ENCODE measurements around the gene WWOX.
A peak's percentile ranks its signal among the peaks of the same experiment; 100 is the strongest.

The WWOX gene

DNA sequence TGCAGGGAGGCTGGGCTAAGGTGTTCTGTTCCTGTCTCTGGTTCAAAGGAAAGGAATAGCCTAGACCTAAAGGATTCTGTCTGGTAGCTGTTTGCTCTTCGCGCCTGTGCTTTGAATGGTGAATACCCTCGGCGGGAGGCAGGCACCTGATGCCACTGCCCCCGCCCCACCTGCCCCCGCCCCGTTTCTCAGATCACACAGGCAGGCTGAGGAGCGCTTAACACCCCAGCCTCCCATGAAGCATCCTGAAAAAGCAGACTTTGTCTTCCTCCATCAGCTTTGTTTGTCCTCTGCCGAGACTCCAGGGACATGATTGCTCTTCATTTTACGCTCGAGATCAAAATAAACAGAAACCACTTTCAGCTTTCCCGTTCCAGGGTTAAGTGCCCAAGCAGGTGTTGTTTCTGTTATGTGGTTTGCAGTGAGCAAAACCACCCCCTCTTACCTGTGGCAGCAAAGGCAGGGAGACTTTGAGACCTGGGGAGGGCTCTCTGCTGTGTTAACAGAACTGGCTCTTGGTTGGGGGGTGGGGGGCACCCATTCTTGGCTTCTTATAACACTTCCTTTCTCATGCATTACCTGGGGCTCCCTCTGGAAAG lies 452.1 kb downstream of the WWOX start:
- DNase-seq, result peak; percentile 94

DNA sequence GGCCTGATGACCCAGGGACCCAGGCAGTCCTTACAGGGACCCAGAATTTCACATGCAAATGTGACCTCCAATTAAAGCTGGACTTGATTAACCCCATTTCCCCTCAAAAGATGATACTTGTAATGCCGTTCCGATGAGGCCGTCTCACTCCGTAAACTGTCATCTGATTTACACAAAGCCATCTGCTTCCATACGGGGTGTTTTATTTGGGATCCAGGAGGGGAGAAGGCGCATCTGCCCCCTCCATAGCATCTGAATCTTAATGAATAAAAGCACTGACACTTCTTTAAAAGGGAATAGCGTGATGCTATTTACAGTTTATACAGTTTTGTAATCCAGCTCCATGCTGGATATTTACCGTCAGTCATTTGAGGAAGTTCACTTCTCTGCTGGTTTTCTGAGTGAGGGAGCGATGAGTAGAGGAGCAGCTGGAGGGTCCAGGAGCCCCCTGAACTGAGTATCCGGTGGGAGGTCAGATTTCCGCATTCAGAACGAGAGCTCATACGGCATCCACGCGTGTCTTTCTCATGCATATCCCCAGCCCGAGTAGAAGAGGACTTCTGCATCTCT lies 452.7 kb downstream of the WWOX start:
- no peak for DNase-seq

DNA sequence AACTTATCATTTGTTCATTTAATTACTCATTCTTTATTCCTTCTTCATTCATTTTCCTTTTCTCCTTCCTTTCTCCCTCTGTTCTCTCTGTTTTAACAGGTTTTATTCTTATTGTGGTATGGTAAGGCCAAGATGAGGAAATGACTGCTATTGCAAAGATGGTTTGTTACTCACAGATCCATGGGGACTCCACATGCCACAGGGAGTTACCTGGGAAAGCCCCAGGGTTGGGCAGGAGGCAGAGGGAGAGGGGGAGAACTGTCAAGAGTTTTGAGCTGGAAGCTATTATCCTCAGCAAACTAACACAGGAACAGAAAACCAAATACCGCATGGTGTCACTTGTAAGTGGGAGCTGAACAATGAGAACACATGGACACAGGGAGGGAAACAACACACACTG lies 453.3 kb downstream of the WWOX start:
- DNase-seq, result no peak

DNA sequence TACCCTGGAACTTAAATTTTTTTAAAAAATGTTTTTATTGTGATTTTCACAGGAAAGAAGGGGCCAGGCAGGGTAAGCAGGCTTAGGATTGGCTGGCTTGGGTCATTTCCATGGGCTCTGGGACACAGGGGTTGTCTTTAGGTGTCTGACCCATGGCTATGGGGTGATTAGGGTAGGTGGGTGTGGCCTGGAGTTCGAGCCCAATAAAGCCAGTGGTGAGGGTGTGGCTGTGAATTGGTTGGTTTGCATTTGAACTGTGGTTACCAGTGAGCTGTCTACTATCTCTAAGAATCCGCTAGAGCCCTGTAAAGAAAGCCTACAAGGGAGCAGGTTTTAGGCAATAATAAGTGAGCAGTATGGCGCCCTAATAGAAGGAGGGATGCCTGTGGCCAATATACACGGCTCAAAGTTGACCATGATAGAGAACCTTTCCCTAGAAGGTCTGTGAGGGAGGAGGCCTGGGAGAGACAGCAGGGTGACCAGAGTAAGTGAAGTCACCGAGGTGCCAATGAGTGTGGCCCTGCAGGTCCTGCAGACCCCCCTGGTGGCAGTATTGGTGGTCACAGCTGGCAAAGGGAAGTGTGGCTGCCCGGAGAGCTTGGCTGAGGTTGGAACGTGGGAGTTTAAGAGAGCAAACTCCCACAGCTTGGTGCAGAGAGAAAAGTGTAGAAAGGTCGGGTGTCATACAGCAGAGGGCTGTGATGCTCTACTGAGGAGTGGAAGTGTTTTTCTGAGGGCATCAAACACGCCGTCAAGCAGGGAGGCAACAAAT lies 454.0 kb downstream of the WWOX start:
- no peak for DNase-seq

DNA sequence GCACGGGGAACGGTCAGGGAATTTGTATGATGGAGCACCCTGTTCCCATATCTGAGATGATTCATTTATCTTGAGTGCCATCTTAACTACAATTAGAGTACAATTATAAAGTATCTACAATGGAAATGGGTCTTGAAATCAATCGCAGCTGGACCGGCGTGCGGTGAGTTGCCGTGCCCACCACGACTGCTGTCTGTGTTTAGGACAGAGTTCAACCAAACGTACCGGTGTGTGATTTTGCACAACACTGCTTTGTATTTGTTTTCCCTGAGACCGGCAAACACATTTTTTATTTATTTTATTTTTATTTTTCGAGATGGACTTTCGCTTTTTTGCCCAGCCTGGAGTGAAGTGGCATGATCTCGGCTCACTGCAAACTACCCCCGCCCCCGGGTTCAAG lies 457.0 kb downstream of the WWOX start:
- no peak for DNase-seq

DNA sequence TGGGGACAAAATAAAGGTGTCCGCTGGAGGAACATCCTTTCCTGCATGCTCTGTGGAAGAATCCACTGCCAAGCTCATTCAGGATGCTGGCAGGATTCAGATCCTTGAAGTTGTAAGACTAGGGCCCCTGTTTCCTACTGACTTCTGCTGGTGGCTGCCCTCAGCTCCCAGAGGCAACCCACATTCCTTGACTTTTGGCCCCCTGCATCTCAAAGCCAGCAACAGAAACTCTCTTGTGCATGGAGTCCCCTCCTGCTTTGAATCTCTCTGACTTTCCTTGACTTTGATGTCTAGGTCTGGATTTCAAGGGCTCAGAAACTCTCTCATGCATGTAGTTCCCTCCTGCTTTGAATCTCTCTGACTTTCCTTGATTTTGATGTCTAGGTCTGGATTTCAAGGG lies 461.5 kb downstream of the WWOX start:
- DNase-seq, result no peak

DNA sequence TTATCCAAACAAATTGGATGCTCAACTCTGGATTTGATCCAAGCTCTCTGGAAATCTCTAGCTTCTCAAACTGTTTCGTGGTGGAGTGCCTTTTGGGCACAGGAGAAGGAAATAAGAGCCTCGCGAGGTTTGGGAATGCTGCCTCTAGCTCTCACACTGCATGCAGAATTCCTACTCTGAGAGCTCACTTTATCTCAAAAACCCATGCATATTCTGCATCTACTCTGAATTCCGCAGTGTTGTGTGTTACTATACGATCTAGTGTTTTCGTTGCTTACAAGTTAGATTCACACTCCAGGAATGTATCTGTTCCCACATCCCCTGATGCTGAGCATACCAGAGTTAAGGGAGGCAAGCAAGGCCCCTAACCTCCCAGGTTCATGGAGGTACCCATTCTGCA lies 462.7 kb downstream of the WWOX start:
- no peak for DNase-seq

DNA sequence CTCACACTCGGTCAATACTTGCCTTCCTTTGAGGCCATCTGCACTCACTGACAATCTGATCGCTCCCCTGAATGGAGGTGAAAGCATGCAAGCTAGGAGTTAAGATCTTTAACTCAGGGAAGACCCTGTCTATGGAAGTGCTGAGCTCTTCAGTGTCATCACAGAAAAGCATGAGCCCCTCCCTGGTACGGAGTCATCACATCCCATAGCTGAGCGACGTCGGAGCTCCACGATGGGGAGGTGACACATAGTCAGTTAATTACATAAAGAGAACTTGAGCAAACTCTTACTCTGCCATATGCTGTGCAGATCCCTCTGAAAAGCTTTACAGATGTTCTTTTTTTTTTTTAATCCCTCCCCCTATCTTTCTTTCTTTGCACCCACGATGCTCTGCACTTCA lies 463.2 kb downstream of the WWOX start:
- DNase-seq, result no peak

DNA sequence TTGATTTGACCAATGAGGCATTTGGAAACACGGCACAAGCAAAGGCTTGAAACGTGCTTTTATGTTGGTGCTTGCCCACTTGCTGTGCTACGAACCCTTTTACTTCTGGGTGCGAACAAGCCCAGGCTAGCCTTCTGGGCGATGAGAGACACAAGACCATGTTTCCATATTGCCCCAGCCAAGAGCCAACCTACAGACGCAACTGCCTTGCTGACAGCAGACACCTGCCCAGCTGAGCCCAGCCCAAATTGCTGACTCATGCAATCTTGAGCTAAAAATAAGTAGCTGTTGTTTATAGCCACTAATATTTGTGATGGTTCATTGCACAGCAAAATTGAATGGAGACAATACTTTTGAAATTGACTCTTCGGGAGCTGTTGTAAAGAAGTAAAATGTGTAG lies 464.5 kb downstream of the WWOX start:
- DNase-seq, result peak; percentile 48

DNA sequence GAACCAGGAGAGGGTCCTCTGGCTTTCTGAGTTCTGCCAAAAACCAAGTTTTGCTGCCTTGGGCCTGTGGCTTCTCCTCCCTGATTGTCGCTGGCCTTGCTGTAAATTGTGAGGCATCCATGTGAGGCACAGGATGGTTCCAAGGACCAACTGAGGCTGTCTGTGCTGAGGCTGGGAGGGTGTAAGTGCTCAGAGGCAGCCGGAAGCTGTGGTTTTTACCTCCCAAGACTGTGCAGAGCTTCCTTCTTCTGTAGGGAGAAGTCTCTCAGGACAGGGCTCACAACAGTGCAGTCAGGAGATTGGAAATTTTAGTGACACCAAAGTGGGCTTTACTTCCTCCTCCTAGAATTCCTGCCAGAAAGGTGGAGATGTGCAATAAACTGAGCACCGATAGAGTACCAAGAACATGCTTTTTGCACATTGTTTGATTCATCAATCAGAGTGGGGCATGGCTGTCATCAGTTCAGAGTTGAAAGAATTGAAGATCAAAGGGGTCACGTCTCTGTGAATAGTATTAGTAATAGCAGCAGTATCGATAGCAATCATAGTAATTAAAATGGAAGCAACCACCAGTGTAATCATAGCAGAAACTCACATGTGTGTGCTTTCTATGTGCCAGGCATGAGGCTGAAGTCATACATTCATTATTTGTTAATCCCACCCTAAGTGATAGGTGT lies 467.1 kb downstream of the WWOX start:
- no peak for DNase-seq

DNA sequence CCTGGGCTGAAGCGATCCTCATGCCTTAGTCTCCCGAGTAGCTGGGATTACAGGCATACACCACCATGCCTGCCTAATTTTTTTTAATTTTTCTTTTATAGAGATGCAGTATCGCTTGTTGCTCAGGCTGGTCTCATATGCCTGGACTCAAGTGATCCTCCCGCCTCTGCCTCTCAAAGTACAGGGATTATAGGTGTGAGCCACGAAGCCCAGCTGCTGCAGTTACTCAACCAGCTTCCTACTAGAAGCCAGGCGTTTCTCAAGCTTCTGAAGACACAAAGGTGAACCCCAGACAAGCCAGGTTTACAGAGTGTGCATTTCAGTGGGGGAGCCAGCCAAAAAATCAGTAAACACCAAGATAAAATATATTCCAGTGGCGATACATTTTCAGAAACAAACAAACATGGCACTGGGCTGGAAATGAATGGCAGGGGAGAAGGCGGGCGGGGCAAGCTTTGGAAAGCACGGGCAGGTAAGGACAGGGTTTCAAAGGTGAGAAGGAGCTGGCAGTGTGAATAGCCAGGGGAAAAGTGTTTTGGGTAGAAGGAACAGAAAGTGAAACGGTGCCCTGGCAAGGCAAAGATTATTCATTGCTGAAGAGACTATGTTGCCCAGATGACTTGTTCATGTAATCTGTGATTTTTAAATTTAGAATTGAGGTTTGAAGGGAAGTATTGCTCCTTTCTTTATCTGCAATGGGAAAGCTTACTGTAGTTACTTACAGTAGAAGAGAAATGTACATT lies 471.1 kb downstream of the WWOX start:
- no peak for DNase-seq

DNA sequence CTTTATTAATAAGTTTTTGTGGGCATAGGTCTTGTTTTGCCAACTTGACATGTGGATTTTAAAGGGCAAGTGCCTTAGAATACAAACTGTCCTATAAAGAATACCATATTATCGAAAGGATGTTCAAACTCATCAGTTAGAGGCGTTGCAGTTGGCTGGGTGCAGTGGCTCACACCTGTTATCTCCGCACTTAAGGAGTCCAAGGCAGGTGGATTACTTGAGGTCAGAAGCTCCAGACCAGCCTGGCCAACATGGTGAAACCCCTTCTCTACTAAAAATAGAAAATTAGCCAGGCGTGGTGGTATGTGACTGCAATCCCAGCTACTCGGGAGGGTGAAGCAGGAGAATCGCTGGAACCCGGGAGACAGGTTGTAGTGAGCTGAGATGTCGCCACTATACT lies 472.0 kb downstream of the WWOX start:
- DNase-seq, result no peak

DNA sequence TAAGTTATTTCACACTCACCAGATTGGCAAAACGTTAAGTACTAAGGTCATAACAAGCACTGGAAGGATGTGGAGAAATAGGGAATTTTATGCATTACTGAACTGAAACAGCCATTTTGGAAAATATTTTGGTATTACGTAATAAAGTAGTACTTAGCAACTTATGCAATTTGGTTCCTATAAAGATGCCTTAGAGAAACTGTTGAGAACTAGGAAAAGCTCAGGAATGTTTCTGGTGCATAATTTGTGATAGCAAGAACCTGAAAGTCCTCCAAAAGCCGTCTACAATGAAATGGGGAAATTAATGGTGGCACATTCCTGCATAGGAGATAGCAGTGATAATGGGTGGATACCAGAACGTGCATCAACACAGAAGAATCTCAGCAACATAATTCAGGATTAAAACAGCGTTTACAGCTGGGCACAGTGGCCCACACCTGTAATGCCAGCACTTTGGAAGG lies 472.5 kb downstream of the WWOX start:
- DNase-seq, result no peak

DNA sequence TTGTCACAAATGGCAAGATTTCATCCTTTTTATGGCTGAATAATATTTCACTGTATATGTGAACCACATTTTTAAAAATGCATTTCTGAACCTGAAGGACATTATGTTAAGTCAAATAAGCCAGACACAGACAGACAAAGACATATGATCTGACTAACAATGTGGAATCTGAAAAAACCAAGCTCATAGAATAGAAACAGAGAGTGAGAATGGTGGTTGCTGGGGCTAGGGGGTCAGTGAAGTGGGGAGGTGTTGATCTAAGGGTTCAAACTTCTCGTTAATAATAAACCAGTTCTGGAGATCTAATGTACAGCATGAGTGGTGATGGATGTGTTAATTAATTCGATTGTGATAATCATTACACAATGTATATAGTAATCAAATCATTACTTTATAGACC lies 475.1 kb downstream of the WWOX start:
- DNase-seq, result no peak

DNA sequence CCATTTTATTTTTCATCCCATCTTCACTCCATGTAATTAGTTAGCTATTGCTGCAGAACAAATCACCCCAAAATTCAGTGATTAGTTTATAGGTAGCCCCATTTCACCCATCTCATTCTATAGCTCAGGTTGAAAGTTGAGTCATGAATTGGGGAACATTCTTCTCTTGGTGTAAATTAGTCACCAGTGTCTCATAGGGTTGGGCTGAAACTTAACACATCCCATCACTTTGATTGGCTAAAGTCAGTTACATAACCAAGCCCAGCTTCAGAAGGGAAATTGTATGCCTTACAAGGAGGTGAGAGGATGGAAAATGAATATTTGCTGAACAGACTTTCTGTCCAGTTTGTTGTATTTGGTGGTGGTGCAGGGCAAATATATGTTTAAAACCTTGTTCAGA lies 477.5 kb downstream of the WWOX start:
- no peak for DNase-seq

DNA sequence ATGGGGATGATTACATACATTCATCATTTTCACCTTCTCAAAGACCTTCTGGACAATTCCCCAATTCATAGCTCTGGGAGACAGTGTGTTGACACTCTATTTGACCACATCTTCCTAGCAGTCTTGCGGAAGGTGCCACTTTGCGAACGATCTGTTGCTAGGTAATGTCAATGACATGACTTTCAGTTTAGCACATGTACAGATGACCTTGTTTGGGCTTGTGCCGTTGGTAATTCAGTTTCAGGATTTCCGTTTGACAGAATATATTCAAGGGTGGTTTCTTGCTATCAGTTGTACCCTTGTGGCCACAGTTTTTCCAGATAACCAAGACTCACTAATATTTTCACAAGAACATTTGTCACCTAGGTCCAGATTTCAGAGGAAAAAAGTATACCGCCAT lies 478.2 kb downstream of the WWOX start:
- DNase-seq, result no peak

DNA sequence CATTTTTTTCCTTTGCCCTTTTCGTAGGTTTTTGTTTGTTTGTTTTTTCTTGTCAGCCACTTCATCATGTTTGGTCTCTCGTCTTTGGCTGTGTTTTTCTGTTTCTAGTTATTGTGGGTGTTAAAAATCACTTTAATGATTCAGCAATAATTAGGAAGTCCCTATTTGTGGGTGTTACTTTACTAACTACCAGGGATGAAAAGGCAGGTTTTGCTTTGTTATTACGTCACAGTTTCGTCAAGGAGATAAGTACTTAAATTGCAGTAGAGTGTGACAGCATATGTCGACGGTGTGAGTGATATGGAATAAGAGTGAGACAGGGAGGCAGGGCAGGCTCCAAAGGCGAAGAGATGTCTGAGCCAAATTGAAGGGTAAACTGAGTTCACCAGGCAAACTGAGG lies 479.6 kb downstream of the WWOX start:
- DNase-seq, result no peak

DNA sequence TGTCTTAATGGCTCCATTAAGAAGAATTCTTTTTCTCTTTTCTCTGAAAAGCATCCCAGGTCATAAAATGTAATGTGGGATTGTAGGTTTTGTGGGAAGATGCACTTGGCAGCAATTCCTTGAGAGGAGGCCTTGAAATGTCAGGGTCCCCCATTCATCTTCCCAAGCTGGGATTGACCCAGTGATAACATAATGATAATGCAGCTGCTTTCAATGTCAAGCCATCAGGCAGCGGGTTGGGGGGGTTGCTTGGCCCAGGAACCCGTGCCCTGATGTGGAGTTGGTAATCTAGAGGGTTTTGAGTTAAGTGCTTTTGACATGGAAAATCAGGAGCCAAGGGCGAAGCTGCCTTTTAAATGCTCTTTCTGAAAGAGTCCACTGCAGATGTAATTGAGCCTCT lies 484.0 kb downstream of the WWOX start:
- DNase-seq, result no peak

DNA sequence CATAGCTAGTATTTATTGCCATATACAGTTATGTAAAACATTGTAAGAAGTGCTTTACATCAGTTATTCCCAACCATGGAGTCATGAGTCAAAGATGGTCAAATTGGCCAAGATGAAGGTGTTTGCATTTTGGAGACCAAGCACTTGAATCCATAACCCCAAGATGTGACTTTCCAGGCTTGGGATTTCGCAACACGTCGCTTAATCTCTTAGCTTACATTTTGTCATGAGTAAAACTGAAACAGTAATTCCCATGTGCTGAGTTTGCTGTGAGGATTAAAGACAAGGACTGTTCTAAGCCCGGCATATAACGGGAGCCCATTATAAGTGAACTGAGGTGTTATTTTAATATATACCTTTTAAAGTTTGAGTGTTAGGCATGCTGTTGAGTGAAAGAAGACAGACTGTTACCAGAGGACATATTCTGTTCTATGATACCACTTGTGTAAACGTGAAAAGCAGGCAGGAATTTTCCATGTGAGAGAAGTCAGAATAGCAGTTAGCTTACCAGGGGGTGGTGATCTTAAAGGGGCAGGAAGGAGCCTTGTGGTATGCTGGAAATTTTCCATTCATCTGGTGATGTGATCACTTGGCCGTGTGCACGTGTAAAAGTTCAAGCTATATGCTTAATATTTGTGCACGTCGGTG lies 484.9 kb downstream of the WWOX start:
- no peak for DNase-seq

DNA sequence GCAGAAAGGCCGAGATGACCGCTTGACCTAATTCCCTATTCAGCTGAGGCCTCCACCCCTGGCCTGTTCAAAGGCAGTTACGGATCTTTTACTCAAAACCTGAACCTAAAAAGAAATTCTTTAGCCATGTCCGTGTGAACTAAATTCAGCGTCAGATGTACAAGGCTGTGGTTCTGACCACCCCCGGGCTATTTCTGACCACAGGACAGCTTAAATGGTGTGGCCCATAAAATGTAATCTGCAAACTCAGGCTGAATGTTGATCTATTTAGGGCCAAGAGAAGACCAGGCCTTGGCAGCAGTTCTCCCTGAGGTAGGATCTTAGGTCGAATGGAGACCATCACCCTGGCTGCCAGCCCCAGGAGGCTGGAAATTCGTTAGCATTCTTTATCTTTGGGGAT lies 485.5 kb downstream of the WWOX start:
- no peak for DNase-seq

DNA sequence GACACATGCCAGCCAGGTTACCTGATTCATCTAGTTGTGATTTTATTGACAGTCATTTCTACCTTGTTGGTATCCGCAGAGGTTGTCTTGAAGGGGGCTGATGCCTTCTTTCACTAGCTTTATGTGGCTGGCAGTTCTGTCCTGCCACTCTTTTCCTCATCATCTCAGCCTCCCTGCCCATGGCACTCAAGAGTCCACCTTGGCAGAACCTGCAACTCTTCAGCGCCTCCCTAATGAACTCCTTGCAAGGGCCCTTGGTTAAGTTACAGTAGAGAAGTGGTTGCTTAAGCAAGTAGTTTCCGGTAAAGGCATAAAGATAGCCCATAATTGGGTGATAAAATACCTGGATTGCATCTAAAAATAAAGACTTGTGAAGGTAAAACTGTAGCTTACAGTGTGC lies 489.9 kb downstream of the WWOX start:
- DNase-seq, result no peak

DNA sequence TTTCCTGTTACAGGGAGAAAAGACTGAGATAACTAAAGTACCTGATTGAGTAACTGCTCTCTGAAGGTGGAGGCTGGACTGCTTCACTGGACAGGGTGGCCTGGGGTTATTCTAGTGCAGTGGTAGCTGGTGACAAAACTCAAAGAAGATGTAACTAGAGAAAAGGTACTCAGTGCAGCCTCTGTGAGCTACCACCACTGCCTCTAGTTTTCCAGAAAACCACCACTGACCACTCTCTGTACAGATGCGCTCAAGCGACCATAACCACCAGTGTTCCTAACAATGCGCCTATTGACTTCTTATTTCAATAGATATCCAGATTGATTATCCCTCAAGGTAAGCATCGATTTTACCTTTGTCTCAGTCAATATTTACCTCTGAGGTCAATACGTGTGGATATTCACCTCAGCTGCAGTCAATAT lies 492.2 kb downstream of the WWOX start:
- DNase-seq, result no peak

DNA sequence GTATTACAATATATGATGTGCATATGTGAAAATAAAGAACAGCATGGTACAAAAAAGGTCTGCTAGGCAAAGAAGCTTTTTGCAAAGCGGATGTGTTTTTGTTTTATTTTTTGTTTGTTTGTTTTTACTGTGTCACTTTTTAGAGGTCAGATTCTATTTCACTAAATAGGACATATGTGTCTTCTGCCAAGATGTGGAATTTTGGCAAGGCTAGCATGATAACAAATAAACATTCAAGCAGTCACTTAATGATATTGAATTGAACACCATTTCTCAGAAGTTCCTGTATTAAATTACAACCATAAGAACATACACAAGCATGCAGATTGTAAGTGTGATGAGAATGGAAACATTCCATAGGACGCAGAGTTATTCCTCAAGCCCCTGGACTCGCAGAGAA lies 492.7 kb downstream of the WWOX start:
- DNase-seq, result no peak
